Panc1 (cell line): ENCODE measurements around the gene SLC7A14. TPM values are rescaled to one million over a fixed set of nuclear protein-coding genes. Genes with fewer than 3 reads are reported as not detected.
A peak's percentile ranks its signal among the peaks of the same experiment; 100 is the strongest.

Experiments
- ATAC-seq: fragments of 200-7000 bp; cut with Tn5 transposase; 2 replicates; pipeline ENCODE4 v1.9.1; 2020; ENCODE audit warnings: mild to moderate bottlenecking, moderate library complexity
- BruUV-seq: library from RNA; stranded (reverse); fragments of 400-500 nt; replicated peaks from 2 replicates; lab custom pipeline; 2021; lab: Mats Ljungman, UMichigan
- CTCF ChIA-PET: fragments of 300-600 bp; sonication (Branson Sonifier 250); formaldehyde crosslinking; loops from one replicate; lab custom pipeline; 2022; ENCODE audit warnings: antibody characterized with exemption; lab: Charles Lee
- POLR2A ChIA-PET: fragments of 300-600 bp; sonication (Branson Sonifier 250); formaldehyde crosslinking; loops from one replicate; lab custom pipeline; 2022; ENCODE audit warnings: antibody characterized with exemption; lab: Charles Lee
- DNase-seq: peaks from one replicate; pipeline ENCODE4 v3.0.0-alpha.2; 2010; ENCODE audit warnings: low read depth, low spot score
- H3K27ac ChIP-seq: 2 replicates; pipeline ENCODE4 v1.5.1; 2011; ENCODE audit warnings: mild to moderate bottlenecking, low read length, inconsistent platforms
- H3K27me3 ChIP-seq: fragments of 200-500 bp; sonication (Bioruptor generic); 2 replicates; pipeline ENCODE4 v1.6.0; 2014; ENCODE audit warnings: low read length, inconsistent platforms; ENCODE audit not compliant: control insufficient read depth, insufficient read depth
- H3K36me3 ChIP-seq: fragments of 200-500 bp; sonication (Bioruptor generic); 2 replicates; pipeline ENCODE4 v1.5.1; 2014; ENCODE audit warnings: inconsistent platforms, mild to moderate bottlenecking, low read length, moderate library complexity; ENCODE audit not compliant: control insufficient read depth, insufficient read depth
- H3K4me1 ChIP-seq: 2 replicates; pipeline ENCODE4 v1.5.1; 2011; ENCODE audit warnings: inconsistent platforms, mild to moderate bottlenecking, low read length, moderate library complexity; ENCODE audit not compliant: control insufficient read depth, insufficient read depth
- H3K4me3 ChIP-seq, 2 experiments: 2 replicates each; pipeline ENCODE4 v1.5.1; 2011 to 2012; ENCODE audit warnings: low read depth in 2 of 2, low read length in 2 of 2, mild to moderate bottlenecking in 2 of 2, inconsistent platforms in 1 of 2, moderate library complexity in 1 of 2
- H3K9me3 ChIP-seq: fragments of 200-500 bp; sonication (Bioruptor generic); 2 replicates; pipeline ENCODE4 v1.5.1; 2014; ENCODE audit warnings: low read depth, mild to moderate bottlenecking, inconsistent platforms, low read length, moderate library complexity; ENCODE audit not compliant: control insufficient read depth, insufficient read depth
- POLR2AphosphoS5 ChIP-seq: IDR thresholded peaks from 2 replicates; pipeline ENCODE4 v1.6.1; 2012; ENCODE audit warnings: mild to moderate bottlenecking, low read depth, low read length, moderate library complexity
- SIN3A ChIP-seq: IDR thresholded peaks from 2 replicates; pipeline ENCODE4 v1.6.1; 2012; ENCODE audit warnings: low read depth, mild to moderate bottlenecking, low read length, moderate library complexity, borderline replicate concordance; ENCODE audit not compliant: insufficient read depth
- TCF7L2 ChIP-seq: IDR thresholded peaks from 2 replicates; pipeline ENCODE4 v1.6.1; 2011; ENCODE audit warnings: mild to moderate bottlenecking, low read depth, low read length, inconsistent platforms
- in situ Hi-C: cut with HindIII; loops from 2 replicates; pipeline ENCODE4 v1.10.0; 2016; ENCODE audit warnings: low sequenced_read_pairs, low pct_unique_long_range_greater_than_20kb
- intact Hi-C: fragments of 100-400 bp; cut with micrococcal nuclease; formaldehyde crosslinking; loops from one replicate; pipeline ENCODE4 v1.10.0; 2022; ENCODE audit not compliant: unreplicated experiment
- total RNA-seq: library from RNA; stranded (reverse); gene quantifications from one replicate; pipeline ENCODE4 v1.2.1, GENCODE V29; 2021; ENCODE audit not compliant: unreplicated experiment
- TF ChIP-seq, protein P1 (sequence below), 2 experiments: IDR thresholded peaks; 2 replicates each; pipeline ENCODE4 v1.6.1; 2011 to 2012; ENCODE audit warnings: low read depth in 2 of 2, control low read depth in 1 of 2, low read length in 1 of 2, mild to moderate bottlenecking in 1 of 2, moderate library complexity in 1 of 2; ENCODE audit not compliant: insufficient read depth in 1 of 2
- TF ChIP-seq, protein P2 (sequence below): fragments of 450-650 bp; IDR thresholded peaks from 2 replicates; pipeline ENCODE4 v1.5.1; 2017; ENCODE audit warnings: mild to moderate bottlenecking

SLC7A14 gene
- total RNA-seq, 1 experiment from 2014 or later = not detected

DNA sequence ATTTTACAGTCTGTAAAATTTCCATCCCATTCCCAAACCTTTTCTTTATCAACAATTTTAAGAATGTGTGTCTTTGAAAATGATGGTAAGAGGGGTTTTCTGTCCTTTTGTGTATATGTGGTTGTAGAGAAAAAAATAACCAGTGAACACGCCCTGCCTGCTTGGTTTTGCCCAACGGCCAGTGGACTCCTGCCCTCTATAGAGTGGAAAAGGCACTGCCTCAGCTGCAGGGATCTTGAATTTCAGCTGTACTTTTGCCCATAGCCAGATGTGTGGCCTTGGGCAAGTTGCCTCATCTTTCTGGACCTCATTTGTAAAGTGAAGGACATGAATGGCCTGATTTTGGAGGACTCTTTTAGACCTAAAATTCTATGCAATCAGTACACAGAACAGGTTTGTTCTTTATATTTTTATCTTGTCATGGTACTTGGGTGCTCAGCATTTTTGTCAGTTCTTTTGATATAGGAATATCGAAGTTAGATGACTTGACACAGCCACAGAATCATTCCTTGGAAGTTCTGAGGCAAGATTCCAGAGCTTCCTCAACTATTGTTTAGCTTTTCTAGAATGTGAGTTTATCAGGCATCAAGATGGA lies 86.2 kb downstream of the SLC7A14 start:
- H3K27me3 ChIP-seq = no peaks in the 10 kb centered on the region
- H3K9me3 ChIP-seq = no peaks in the 10 kb centered on the region
- H3K4me3 ChIP-seq = no peak overlapping the region
- ChIA-PET CTCF (interaction anchor here (0.7 kb wide), 1 partner anchor 19 kb away, joined by 3 read pairs; no protein-coding TSS in a partner anchor), POLR2A (no interaction called here)
- TF ChIP-seq TCF7L2 = no peak
- TF ChIP-seq, protein P1, sequence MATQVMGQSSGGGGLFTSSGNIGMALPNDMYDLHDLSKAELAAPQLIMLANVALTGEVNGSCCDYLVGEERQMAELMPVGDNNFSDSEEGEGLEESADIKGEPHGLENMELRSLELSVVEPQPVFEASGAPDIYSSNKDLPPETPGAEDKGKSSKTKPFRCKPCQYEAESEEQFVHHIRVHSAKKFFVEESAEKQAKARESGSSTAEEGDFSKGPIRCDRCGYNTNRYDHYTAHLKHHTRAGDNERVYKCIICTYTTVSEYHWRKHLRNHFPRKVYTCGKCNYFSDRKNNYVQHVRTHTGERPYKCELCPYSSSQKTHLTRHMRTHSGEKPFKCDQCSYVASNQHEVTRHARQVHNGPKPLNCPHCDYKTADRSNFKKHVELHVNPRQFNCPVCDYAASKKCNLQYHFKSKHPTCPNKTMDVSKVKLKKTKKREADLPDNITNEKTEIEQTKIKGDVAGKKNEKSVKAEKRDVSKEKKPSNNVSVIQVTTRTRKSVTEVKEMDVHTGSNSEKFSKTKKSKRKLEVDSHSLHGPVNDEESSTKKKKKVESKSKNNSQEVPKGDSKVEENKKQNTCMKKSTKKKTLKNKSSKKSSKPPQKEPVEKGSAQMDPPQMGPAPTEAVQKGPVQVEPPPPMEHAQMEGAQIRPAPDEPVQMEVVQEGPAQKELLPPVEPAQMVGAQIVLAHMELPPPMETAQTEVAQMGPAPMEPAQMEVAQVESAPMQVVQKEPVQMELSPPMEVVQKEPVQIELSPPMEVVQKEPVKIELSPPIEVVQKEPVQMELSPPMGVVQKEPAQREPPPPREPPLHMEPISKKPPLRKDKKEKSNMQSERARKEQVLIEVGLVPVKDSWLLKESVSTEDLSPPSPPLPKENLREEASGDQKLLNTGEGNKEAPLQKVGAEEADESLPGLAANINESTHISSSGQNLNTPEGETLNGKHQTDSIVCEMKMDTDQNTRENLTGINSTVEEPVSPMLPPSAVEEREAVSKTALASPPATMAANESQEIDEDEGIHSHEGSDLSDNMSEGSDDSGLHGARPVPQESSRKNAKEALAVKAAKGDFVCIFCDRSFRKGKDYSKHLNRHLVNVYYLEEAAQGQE (IDR thresholded peaks at IDR 0.05; ENCODE audit: insufficient read depth in 1 of 2, low read depth in 2 of 2, low read length in 1 of 2) = no peak
- TF ChIP-seq, protein P2, sequence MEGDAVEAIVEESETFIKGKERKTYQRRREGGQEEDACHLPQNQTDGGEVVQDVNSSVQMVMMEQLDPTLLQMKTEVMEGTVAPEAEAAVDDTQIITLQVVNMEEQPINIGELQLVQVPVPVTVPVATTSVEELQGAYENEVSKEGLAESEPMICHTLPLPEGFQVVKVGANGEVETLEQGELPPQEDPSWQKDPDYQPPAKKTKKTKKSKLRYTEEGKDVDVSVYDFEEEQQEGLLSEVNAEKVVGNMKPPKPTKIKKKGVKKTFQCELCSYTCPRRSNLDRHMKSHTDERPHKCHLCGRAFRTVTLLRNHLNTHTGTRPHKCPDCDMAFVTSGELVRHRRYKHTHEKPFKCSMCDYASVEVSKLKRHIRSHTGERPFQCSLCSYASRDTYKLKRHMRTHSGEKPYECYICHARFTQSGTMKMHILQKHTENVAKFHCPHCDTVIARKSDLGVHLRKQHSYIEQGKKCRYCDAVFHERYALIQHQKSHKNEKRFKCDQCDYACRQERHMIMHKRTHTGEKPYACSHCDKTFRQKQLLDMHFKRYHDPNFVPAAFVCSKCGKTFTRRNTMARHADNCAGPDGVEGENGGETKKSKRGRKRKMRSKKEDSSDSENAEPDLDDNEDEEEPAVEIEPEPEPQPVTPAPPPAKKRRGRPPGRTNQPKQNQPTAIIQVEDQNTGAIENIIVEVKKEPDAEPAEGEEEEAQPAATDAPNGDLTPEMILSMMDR = peak; percentile 81
- H3K4me1 ChIP-seq = no peaks in the 10 kb centered on the region
- no peaks in the 10 kb centered on the region for H3K36me3 ChIP-seq
- BruUV-seq = no TSS peak
- ATAC-seq (peak; percentile 84), DNase-seq (no peak)
- no peak overlapping the region for H3K27ac ChIP-seq
- intact Hi-C loops = no loop called here
- in situ Hi-C loops = no loop called here

DNA sequence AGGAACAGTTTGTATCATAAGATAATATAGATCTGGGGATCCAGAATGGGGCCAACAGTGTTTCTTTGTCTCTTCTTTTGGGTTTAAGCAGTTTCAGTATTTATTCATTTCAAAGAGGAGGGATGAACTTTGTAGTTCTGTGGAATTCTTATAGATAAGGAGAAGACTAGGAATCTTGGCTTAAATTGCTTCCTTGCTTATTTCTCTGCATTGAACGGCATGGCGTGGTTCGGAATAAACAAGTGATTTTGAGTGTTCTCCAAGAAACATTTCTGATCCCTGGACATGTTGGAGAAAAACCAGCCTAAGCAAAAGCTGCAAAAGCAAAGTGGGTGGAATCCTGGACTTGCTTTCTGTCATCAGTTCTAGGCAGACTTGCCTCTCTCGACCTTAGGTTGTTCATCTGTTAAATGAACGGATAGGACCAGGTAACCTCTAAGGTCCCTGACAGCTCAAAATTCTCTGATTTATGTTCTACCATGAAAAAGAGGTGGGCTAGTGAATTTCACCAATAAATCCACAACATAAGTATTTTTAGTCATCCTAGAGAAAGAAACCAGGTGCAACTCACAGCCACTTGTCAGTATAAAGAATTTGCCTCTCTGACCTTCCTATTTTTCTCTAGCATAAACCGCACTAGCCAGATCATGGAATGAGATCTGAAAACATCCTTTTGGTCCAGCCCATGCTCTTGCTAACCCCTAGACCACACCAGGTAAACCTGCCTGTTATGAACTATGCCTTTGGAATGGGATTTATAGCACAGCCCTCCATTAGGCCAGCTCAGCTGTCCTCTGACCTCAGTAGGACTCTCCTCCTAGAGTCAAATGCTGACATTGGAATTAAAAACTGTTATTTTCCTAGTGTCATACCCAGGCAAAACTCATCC lies 88.4 kb downstream of the SLC7A14 start:
- POLR2A ChIA-PET = no interaction called here
- Histone ChIP-seq H3K27me3 (no peaks in the 10 kb centered on the region), H3K9me3 (no peaks in the 10 kb centered on the region), H3K36me3 (no peaks in the 10 kb centered on the region), H3K4me1 (no peaks in the 10 kb centered on the region), H3K27ac (no peak overlapping the region), H3K4me3 (no peak overlapping the region)
- no TSS peak for BruUV-seq
- DNase-seq (no peak), ATAC-seq (no peak; the same call in 1 of the 2 replicates)
- CTCF ChIA-PET = interaction anchor here (1.0 kb wide), 1 partner anchor 67 kb away, joined by 3 read pairs; no protein-coding TSS in a partner anchor
- intact Hi-C loops = no loop called here
- TF ChIP-seq POLR2AphosphoS5 (no peak), TCF7L2 (no peak), SIN3A (no peak)
- TF ChIP-seq, protein P1 (IDR thresholded peaks at IDR 0.05; ENCODE audit: insufficient read depth in 1 of 2, low read depth in 2 of 2, low read length in 1 of 2) = no peak
- TF ChIP-seq, protein P2 = no peak
- in situ Hi-C loops = no loop called here
